Thyroid gland (tissue), 4 donors: Measurements from ENCODE around the gene PLA2G4D.

Experiments used
- CTCF ChIP-seq, 6 experiments: fragments of 200-600 bp in 3 of 6; fragments of 450-650 bp in 3 of 6; sonication (generic) in 3 of 6; IDR thresholded peaks; one replicate each; pipeline ENCODE4 v1.5.1; 2016 to 2019; ENCODE audit warnings: antibody characterized with exemption in 6 of 6, mild to moderate bottlenecking in 2 of 6, inconsistent platforms in 1 of 6, moderate library complexity in 1 of 6
- POLR2A ChIP-seq, 2 donors: fragments of 450-650 bp; IDR thresholded peaks; one replicate each; pipeline ENCODE4 v1.6.1; 2017; ENCODE audit warnings: antibody characterized with exemption in 2 of 2, mild to moderate bottlenecking in 2 of 2, moderate library complexity in 1 of 2

GRCh38 chr15:42069496-42070278 is 24.7 kb downstream of the PLA2G4D start:
- TF ChIP-seq CTCF (IDR thresholded peaks at IDR 0.05), result no peak
- no peak for TF ChIP-seq POLR2A (IDR thresholded peaks at IDR 0.05)
